22Rv1 (cell line): ENCODE results near the gene SENP7.

Source experiments
- H3K27ac ChIP-seq: fragments of 450-650 bp; 2 replicates; pipeline ENCODE4 v1.5.1; 2017
- CTCF ChIP-seq: fragments of 450-650 bp; IDR thresholded peaks from 2 replicates; pipeline ENCODE4 v1.5.1; 2017; ENCODE audit warnings: mild to moderate bottlenecking
- ZFX ChIP-seq: fragments of 450-650 bp; IDR thresholded peaks from 2 replicates; pipeline ENCODE4 v1.6.1; 2017; ENCODE audit warnings: antibody characterized with exemption, borderline replicate concordance

SENP7 gene

GRCh38 chr3:101384426-101384825 is 128.6 kb downstream of the SENP7 start:
- H3K27ac ChIP-seq: no peak overlapping the region
- TF ChIP-seq ZFX: no peak
- no peak for TF ChIP-seq CTCF

GRCh38 chr3:101383656-101384055 is 129.4 kb downstream of the SENP7 start:
- TF ChIP-seq ZFX: no peak
- no peak for TF ChIP-seq CTCF
- no peak overlapping the region for H3K27ac ChIP-seq

GRCh38 chr3:101383156-101383575 is 129.8 kb downstream of the SENP7 start:
- TF ChIP-seq CTCF (no peak), ZFX (no peak)
- H3K27ac ChIP-seq: no peak overlapping the region

GRCh38 chr3:101381809-101382208 is 131.2 kb downstream of the SENP7 start:
- TF ChIP-seq ZFX (no peak), CTCF (peak; percentile 70)
- no peak overlapping the region for H3K27ac ChIP-seq

GRCh38 chr3:101379658-101380376 is 133.2 kb downstream of the SENP7 start:
- TF ChIP-seq ZFX: no peak
- TF ChIP-seq CTCF: no peak

GRCh38 chr3:101377796-101378195 is 135.2 kb downstream of the SENP7 start:
- H3K27ac ChIP-seq: no peak overlapping the region
- TF ChIP-seq CTCF (no peak), ZFX (no peak)

More at GRCh38 chr3:101379658-101380376, 133.2 kb downstream of the SENP7 start:
- no peak overlapping the region for H3K27ac ChIP-seq

- H3K27ac ChIP-seq: no peak overlapping the region
- no peak for TF ChIP-seq ZFX
- TF ChIP-seq CTCF: no peak
Observed at GRCh38 chr3:101377209-101377608, 135.8 kb downstream of the SENP7 start.
